Thoracic aorta (tissue), 2 donors: ENCODE results near the gene TAF8. TPM values are rescaled to one million over a fixed set of nuclear protein-coding genes. Genes with fewer than 3 reads are reported as not detected.

Source experiments
- ATAC-seq: fragments of 150-250 bp; one replicate; pipeline ENCODE4 v1.8.0; 2017; ENCODE audit warnings: low read depth; ENCODE audit not compliant: insufficient number of reproducible peaks, low FRiP score
- DNase-seq: peaks from one replicate; pipeline ENCODE4 v3.0.0-alpha.2; 2020; ENCODE audit warnings: low spot score
- H3K27ac ChIP-seq, 2 donors: fragments of 200-600 bp; sonication (generic); 1 replicate in 1 of 2; 2 replicates in 1 of 2; pipeline ENCODE4 v1.5.1; 2016; ENCODE audit warnings: mild to moderate bottlenecking in 2 of 2, moderate library complexity in 2 of 2
- H3K27me3 ChIP-seq: fragments of 200-600 bp; sonication (generic); replicated peaks from 2 replicates; pipeline ENCODE4 v1.6.0; 2016; ENCODE audit warnings: mild to moderate bottlenecking; ENCODE audit not compliant: insufficient read depth
- H3K36me3 ChIP-seq: fragments of 200-600 bp; sonication (generic); one replicate; pipeline ENCODE4 v1.5.1; 2016
- H3K4me1 ChIP-seq, 2 donors: fragments of 200-600 bp; sonication (generic); 1 replicate in 1 of 2; 2 replicates in 1 of 2; pipeline versions ENCODE4 v1.5.1 to v1.6.0; 2016; ENCODE audit warnings: low read depth in 2 of 2, mild to moderate bottlenecking in 1 of 2; ENCODE audit not compliant: control insufficient read depth in 1 of 2
- H3K4me3 ChIP-seq: fragments of 200-600 bp; sonication (generic); 2 replicates; pipeline ENCODE4 v1.5.1; 2016; ENCODE audit warnings: mild to moderate bottlenecking
- H3K9me3 ChIP-seq: fragments of 200-600 bp; sonication (generic); 2 replicates; pipeline ENCODE4 v1.5.1; 2016
- total RNA-seq, 2 donors: library from RNA; depleted of rRNA; stranded (reverse); fragments of >200 nt; gene quantifications; one replicate each; pipeline versions ENCODE4 v1.1.0 to v1.2.3, GENCODE V29; 2016
- TF ChIP-seq, protein P1 (sequence below): fragments of 200-600 bp; sonication (generic); IDR thresholded peaks from one replicate; pipeline ENCODE4 v1.5.1; 2019; ENCODE audit warnings: antibody characterized with exemption

Gene TAF8
- total RNA-seq, 2 donors from 2014 or later = 24.5 to 40.8 TPM

DNA sequence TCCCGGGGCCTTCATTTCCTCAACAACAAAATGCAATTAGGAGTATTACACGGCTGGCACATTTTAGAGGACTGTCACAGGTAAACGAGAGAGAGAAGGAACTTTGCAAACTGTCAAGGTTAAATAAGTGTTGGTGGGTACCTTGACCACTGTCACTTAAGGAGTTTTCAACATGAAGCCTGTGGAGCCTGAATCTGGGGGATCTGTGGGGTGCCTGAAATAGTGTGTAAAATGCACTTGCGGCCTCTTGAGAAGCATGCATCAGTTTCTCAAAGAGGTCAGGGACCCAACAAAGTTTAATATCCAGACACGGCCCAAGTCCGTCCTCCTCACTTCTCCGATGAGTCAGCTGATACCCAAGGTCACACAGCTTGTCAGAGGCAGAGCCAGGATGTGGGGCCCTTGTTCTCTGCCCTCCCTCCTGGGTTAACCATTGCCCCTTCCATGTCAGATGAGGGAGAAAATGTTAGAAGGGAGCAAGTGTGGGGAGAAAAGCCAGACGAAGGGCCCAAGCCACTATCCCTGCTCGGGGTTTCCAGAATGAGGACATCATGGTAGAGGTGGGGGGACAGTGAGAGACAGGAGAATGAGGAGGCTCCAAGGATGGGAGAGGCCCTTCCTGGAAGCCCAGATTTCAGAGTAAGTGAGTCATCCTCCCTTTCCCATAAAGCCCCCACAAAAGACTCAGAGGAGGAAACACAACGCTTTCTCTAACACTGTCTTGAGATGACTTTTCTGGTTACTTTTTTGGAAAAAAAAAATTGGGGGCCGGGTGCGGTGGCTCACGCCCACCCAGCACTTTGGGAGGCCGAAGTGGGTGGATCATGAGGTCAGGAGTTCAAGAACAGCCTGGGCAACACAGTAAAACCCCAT lies 49.9 kb downstream of the TAF8 start:
- DNase-seq (no peak), ATAC-seq (no peak)
- H3K4me3 ChIP-seq = no peak overlapping the region
- H3K9me3 ChIP-seq = no peaks in the 10 kb centered on the region
- TF ChIP-seq, protein P1, sequence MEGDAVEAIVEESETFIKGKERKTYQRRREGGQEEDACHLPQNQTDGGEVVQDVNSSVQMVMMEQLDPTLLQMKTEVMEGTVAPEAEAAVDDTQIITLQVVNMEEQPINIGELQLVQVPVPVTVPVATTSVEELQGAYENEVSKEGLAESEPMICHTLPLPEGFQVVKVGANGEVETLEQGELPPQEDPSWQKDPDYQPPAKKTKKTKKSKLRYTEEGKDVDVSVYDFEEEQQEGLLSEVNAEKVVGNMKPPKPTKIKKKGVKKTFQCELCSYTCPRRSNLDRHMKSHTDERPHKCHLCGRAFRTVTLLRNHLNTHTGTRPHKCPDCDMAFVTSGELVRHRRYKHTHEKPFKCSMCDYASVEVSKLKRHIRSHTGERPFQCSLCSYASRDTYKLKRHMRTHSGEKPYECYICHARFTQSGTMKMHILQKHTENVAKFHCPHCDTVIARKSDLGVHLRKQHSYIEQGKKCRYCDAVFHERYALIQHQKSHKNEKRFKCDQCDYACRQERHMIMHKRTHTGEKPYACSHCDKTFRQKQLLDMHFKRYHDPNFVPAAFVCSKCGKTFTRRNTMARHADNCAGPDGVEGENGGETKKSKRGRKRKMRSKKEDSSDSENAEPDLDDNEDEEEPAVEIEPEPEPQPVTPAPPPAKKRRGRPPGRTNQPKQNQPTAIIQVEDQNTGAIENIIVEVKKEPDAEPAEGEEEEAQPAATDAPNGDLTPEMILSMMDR = no peak
- peaks cover 4 to 6% of the 10 kb centered on the region in 2 donors for H3K4me1 ChIP-seq
- no peaks in the 10 kb centered on the region for H3K36me3 ChIP-seq
- H3K27me3 ChIP-seq = no peaks in the 10 kb centered on the region
- no peak overlapping the region for H3K27ac ChIP-seq

DNA sequence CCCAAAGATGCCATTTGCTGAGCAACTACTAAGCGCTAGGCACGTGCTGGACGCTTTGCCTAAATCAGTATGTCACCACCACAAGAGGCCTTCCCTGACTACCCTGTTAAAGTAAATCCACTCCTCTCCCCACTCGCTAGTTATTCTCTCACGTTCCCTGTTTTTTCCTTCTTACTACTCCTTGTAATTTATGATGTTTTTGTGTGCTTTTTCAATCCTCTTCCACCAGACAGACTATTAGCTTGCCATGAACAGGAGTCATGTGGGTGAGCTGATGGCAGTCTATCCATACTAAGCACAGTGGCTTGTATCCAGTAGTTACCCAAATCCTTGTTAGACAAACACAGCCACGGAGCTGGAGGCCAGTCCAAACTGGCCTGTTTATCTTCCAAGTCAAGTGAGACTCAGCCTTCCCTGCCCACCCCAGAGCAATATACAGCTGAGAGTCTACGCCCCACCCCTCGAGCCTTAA lies 50.9 kb downstream of the TAF8 start:
- Histone ChIP-seq H3K9me3 (no peaks in the 10 kb centered on the region), H3K27me3 (no peaks in the 10 kb centered on the region), H3K36me3 (no peaks in the 10 kb centered on the region), H3K27ac (no peak overlapping the region), H3K4me1 (peaks cover 4 to 6% of the 10 kb centered on the region in 2 donors), H3K4me3 (no peak overlapping the region)
- ATAC-seq (no peak), DNase-seq (no peak)
- TF ChIP-seq, protein P1 = no peak

DNA sequence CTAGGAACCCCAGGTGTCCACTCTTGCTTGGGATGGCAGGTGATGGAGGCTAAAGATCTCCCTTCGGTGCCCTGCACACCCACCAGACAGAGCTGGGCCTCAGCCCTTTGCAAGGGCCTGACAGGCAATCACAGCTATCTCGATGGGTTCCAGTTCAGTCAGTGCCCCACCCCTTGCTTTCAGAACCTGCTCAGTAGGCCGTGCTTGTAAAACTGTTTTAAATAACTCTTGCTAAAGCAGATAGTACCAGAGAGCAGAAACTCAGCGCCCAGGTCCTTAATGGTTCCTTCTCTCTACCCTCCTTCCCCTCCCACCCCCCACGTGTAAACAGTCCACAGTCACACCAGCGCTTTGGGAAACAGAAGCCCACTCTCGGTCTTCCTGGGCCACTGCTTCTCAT lies 52.9 kb downstream of the TAF8 start:
- Histone ChIP-seq H3K9me3 (no peaks in the 10 kb centered on the region), H3K27me3 (no peaks in the 10 kb centered on the region), H3K4me1 (peaks cover 4 to 6% of the 10 kb centered on the region in 2 donors), H3K36me3 (no peaks in the 10 kb centered on the region), H3K27ac (no peak overlapping the region), H3K4me3 (no peak overlapping the region)
- ATAC-seq = no peak
- TF ChIP-seq, protein P1 = no peak
- no peak for DNase-seq

DNA sequence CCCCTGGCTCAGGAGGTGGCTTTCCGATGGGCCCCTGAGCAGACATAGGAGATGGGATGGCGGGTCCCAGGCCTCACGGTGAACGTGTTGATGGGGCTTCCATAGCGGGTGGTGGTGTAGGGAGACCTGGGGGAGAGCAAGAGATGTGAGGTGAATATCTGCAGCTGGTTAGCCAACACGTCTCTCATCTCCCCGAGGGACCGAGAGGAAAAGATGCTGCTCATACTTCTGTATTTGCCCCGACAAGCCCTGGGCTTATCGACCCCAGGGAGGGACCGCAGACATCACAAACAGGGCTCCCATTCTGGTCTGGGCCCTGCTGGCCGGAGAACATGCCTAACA lies 53.4 kb downstream of the TAF8 start:
- ATAC-seq (no peak), DNase-seq (no peak)
- H3K27me3 ChIP-seq = no peaks in the 10 kb centered on the region
- TF ChIP-seq, protein P1 = no peak
- H3K4me1 ChIP-seq = peaks cover 4 to 6% of the 10 kb centered on the region in 2 donors
- H3K27ac ChIP-seq = no peak overlapping the region
- no peaks in the 10 kb centered on the region for H3K36me3 ChIP-seq
- H3K4me3 ChIP-seq = peak overlapping the region; percentile 66
- H3K9me3 ChIP-seq = no peaks in the 10 kb centered on the region

DNA sequence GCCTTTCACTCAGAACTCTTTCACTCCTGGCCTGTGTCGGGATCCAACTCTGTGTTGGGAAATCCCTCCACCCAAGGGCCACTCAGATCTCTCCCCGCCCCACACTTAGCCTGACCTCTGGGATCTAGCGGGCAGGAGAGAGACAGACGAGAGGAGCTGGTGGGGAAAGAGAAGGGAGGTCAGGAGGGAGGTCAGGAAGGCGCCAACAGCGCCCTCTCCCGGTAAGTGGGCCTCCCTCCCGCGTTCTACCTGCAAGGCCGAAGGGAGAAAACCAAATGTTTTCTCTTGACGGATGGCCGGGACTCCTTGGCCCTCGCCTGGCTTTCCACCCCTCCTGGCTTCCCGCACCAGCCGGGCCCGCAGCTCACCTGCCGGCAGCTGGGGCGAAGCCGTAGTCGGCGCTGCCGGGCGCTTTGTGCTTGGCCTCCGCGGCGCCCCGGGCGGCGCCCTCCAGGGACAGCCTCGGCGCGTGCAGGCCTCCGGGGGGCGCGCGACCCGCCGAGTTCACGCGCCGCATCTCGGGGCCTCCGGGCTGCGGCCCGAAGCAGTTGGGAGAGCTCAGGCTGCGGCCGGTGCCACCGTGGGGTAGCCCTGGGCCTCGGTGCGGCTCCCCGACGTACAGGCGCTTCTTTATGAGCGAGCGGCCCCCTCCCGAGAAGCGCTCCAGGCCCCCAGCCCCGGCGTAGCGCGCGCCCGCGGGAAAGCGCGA lies 53.9 kb downstream of the TAF8 start:
- H3K4me3 ChIP-seq = peak overlapping the region; percentile 66
- H3K27me3 ChIP-seq = no peaks in the 10 kb centered on the region
- TF ChIP-seq, protein P1 = no peak
- peaks cover 4 to 6% of the 10 kb centered on the region in 2 donors for H3K4me1 ChIP-seq
- no peaks in the 10 kb centered on the region for H3K9me3 ChIP-seq
- H3K27ac ChIP-seq = no peak overlapping the region
- DNase-seq (no peak), ATAC-seq (no peak)
- H3K36me3 ChIP-seq = no peaks in the 10 kb centered on the region
